CD4-positive, CD25-positive, alpha-beta regulatory T cell (primary cell): ENCODE results near the gene KLHL21. TPM values are rescaled to one million over a fixed set of nuclear protein-coding genes. Genes with fewer than 3 reads are reported as not detected.

Experiments
- ATAC-seq, 2 donors: fragments of 150-1000 bp; cut with Tn5 transposase; one replicate each; pipeline ENCODE4 v1.10.0; 2021; ENCODE audit warnings: low read depth in 2 of 2, moderate number of reproducible peaks in 2 of 2, moderate library complexity in 1 of 2
- DNase-seq, 3 donors: peaks; one replicate each; pipeline versions ENCODE4 v3.0.0 to v3.0.0-alpha.2; 2012 to 2022; ENCODE audit warnings: mixed read lengths in 1 of 3
- H3K27ac ChIP-seq: one replicate; pipeline ENCODE4 v1.7.0; 2013; ENCODE audit warnings: mild to moderate bottlenecking, low read length; ENCODE audit not compliant: insufficient read depth, poor library complexity, severe bottlenecking
- H3K27me3 ChIP-seq: one replicate; pipeline ENCODE4 v1.7.0; 2013; ENCODE audit warnings: low read length; ENCODE audit not compliant: control insufficient read depth, insufficient read depth
- H3K36me3 ChIP-seq: one replicate; pipeline ENCODE4 v1.7.0; 2013; ENCODE audit warnings: mild to moderate bottlenecking, low read length, moderate library complexity; ENCODE audit not compliant: control insufficient read depth, insufficient read depth
- H3K4me1 ChIP-seq: 2 replicates; pipeline ENCODE4 v1.7.0; 2013; ENCODE audit warnings: mild to moderate bottlenecking, low read length; ENCODE audit not compliant: insufficient read depth, control insufficient read depth, poor library complexity, severe bottlenecking
- H3K4me3 ChIP-seq: one replicate; pipeline ENCODE4 v1.7.0; 2013; ENCODE audit warnings: low read depth, mild to moderate bottlenecking, low read length, moderate library complexity
- H3K9me3 ChIP-seq, 2 experiments: 1 replicate in 1 of 2; 2 replicates in 1 of 2; pipeline ENCODE4 v1.7.0; 2013; ENCODE audit warnings: low read length in 2 of 2, mild to moderate bottlenecking in 1 of 2, moderate library complexity in 1 of 2; ENCODE audit not compliant: control insufficient read depth in 2 of 2
- H3K27ac Mint-ChIP-seq, 3 donors: one replicate each; pipeline ENCODE4 v1.8.0; 2020 to 2022; ENCODE audit warnings: mild to moderate bottlenecking in 3 of 3, mixed read lengths in 3 of 3, moderate library complexity in 2 of 3
- H3K27me3 Mint-ChIP-seq: one replicate; pipeline ENCODE4 v1.8.0; 2022; ENCODE audit warnings: mild to moderate bottlenecking, mixed read lengths
- H3K36me3 Mint-ChIP-seq: one replicate; pipeline ENCODE4 v1.8.0; 2020; ENCODE audit warnings: mixed read lengths
- H3K4me1 Mint-ChIP-seq, 4 donors: one replicate each; pipeline ENCODE4 v1.8.0; 2020 to 2022; ENCODE audit warnings: mixed read lengths in 4 of 4, mild to moderate bottlenecking in 1 of 4
- H3K4me3 Mint-ChIP-seq, 4 donors: one replicate each; pipeline ENCODE4 v1.8.0; 2020 to 2022; ENCODE audit warnings: mild to moderate bottlenecking in 4 of 4, mixed read lengths in 4 of 4, moderate library complexity in 3 of 4
- H3K9me3 Mint-ChIP-seq, 7 donors: one replicate each; pipeline ENCODE4 v1.8.0; 2020 to 2022; ENCODE audit warnings: mixed read lengths in 7 of 7, mild to moderate bottlenecking in 3 of 7, moderate library complexity in 2 of 7
- polyA plus RNA-seq, 4 donors: library from polyadenylated mRNA; unstranded; fragments of 300-500 nt; fragmentation: Illumina TruSeq; gene quantifications; one replicate each; pipeline ENCODE4 v1.2.3, GENCODE V29; 2021
- total RNA-seq: library from RNA; stranded (reverse); gene quantifications from one replicate; pipeline ENCODE4 v1.2.3, GENCODE V29; 2022

Gene KLHL21
- total and polyA plus RNA-seq, 5 donors from 2014 or later: 16.7 to 46.6 (median 29.1) TPM

DNA sequence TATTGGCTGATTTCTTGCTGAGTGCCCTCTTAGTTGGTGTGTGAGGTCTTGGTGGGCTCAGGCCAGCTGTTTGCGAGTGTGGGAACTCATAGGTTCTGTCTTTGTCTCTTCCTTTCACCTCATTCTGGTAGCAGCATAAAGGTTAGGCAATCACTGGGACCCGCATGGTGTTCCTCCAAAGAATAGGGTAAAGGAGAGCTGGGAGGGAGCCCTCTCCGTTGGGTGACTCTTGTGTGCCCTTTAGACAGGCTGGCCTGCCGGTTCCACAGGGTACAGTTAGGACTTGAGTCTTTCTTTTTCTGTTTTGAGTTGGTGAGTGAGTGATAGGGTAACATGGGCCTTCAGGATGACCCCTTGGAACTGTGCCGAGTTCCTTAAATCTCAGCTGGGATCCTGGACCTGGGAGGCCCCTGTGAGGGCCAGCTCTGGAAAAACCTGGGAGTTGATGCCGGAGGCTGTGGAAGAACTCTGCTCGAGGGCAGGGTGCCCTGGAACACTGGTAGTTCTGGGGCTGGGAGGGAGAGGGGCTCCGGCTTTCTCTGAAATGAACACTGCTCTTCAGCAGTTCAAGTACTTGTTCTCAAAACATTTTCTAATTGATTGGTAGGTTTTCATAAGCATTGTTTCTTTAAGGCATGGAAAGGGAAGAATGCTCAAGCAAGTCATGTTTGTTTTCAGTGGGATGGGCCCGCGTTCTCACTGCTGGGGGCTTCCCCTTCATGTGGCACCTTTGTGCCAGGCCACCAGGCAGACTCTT is 19.9 kb upstream of the KLHL21 start:
- Mint-ChIP-seq H3K4me1 (peaks cover 3 to 29% (median 15%) of the 10 kb centered on the region in 4 donors), H3K4me3 (peak overlapping the region in 3 of 4 donors; percentile 36 to 52 (median 47)), H3K36me3 (peaks cover 13% of the 10 kb centered on the region), H3K27me3 (peaks cover 4% of the 10 kb centered on the region), H3K27ac (peak overlapping the region in 1 of 3 donors; percentile 23), H3K9me3 (no peaks in the 10 kb centered on the region)
- H3K4me1 ChIP-seq: peaks cover 16% of the 10 kb centered on the region
- ATAC-seq: no peak
- H3K9me3 ChIP-seq: no peaks in the 10 kb centered on the region
- H3K27ac ChIP-seq: no peak overlapping the region
- no peaks in the 10 kb centered on the region for H3K27me3 ChIP-seq
- H3K36me3 ChIP-seq: peaks cover 22% of the 10 kb centered on the region
- H3K4me3 ChIP-seq: no peak overlapping the region
- no peak for DNase-seq

DNA sequence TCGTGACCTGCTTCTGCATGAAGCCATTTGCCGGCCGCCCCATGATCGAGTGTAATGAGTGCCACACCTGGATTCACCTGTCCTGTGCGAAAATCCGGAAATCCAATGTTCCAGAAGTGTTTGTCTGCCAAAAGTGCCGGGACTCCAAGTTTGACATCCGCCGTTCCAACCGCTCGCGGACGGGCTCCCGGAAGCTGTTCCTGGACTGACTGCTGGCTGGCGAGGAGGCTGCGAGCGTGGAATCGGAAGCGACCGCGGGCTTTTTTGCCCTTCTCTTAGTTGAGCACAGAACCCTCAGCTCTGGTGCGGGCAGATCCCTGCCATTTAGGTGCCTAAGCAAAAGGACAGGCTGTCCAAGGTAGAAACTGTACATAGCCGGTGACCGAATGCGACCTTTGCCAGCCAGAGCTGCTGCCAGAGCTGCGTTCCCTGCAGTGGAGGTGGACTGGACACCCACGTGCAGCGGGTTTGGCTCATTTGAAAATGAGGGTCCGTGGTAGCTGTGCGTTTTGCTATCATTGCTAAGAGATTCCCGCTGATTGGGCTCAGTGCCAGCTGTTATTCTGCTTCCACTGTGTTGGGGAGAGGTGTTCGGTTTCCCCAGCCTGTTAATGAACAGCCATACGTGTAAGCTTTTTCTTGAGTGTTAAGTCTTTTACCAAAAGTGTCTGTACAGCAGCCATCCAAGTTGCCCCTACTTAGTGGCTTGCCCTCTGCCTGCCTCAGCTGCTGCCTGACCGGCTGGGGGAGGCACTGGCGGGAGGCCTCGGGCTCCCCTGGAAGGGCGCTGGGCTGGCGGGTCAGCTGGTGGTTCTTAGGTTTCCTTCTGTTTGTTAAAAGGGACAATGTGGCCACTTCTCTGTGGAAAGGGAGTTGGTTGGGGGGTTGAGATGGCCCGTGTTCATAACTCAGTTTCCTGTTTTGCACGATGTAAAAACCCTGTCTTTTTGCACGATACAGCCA is 19.0 kb upstream of the KLHL21 start:
- no peak overlapping the region for H3K4me3 ChIP-seq
- Mint-ChIP-seq H3K4me1 (peaks cover 0 to 23% (median 13%) of the 10 kb centered on the region in 4 donors), H3K27me3 (peaks cover 4% of the 10 kb centered on the region), H3K4me3 (no peak overlapping the region), H3K27ac (peak overlapping the region in 1 of 3 donors; percentile 38), H3K36me3 (peaks cover 13% of the 10 kb centered on the region), H3K9me3 (no peaks in the 10 kb centered on the region)
- peaks cover 22% of the 10 kb centered on the region for H3K36me3 ChIP-seq
- ATAC-seq (no peak), DNase-seq (no peak)
- H3K9me3 ChIP-seq: no peaks in the 10 kb centered on the region
- H3K27ac ChIP-seq: no peak overlapping the region
- peaks cover 16% of the 10 kb centered on the region for H3K4me1 ChIP-seq
- H3K27me3 ChIP-seq: no peaks in the 10 kb centered on the region

- H3K27ac Mint-ChIP-seq: no peak overlapping the region
- no peak for DNase-seq
These were observed 16.4 kb upstream of the KLHL21 start for GRCh38 chr1:6619045-6619444.

GRCh38 chr1:6614929-6615785 is 12.5 kb upstream of the KLHL21 start:
- Histone ChIP-seq H3K4me3 (no peak overlapping the region), H3K4me1 (peaks cover 16% of the 10 kb centered on the region), H3K9me3 (no peaks in the 10 kb centered on the region), H3K36me3 (peaks cover 5% of the 10 kb centered on the region), H3K27ac (peak overlapping the region; percentile 71), H3K27me3 (no peaks in the 10 kb centered on the region)
- peak overlapping the region; percentile 84 to 90 (median 88) for H3K4me3 Mint-ChIP-seq
- peak overlapping the region; percentile 11 to 64 (median 56) for H3K27ac Mint-ChIP-seq
- DNase-seq (no peak), ATAC-seq (no peak)
- peaks cover 0 to 35% (median 23%) of the 10 kb centered on the region in 4 donors for H3K4me1 Mint-ChIP-seq
- peaks cover 3% of the 10 kb centered on the region for H3K36me3 Mint-ChIP-seq
- no peaks in the 10 kb centered on the region for H3K9me3 Mint-ChIP-seq
- no peaks in the 10 kb centered on the region for H3K27me3 Mint-ChIP-seq

More at GRCh38 chr1:6619045-6619444, 16.4 kb upstream of the KLHL21 start:
- peaks cover 22% of the 10 kb centered on the region for H3K36me3 ChIP-seq
- H3K27me3 Mint-ChIP-seq: peaks cover 4% of the 10 kb centered on the region
- H3K4me3 Mint-ChIP-seq: peak overlapping the region in 2 of 4 donors; percentile 56 to 88
- no peak overlapping the region for H3K27ac ChIP-seq
- peaks cover 8% of the 10 kb centered on the region for H3K4me1 ChIP-seq
- peaks cover 0 to 21% (median 12%) of the 10 kb centered on the region in 4 donors for H3K4me1 Mint-ChIP-seq
- no peaks in the 10 kb centered on the region for H3K9me3 Mint-ChIP-seq
- peaks cover 13% of the 10 kb centered on the region for H3K36me3 Mint-ChIP-seq
- no peaks in the 10 kb centered on the region for H3K27me3 ChIP-seq
- H3K4me3 ChIP-seq: no peak overlapping the region
- ATAC-seq: no peak
- H3K9me3 ChIP-seq: no peaks in the 10 kb centered on the region

- Histone ChIP-seq H3K27me3 (no peaks in the 10 kb centered on the region), H3K27ac (peak overlapping the region; percentile 71)
These were observed 11.6 kb upstream of the KLHL21 start for GRCh38 chr1:6614019-6614928.

GRCh38 chr1:6613361-6614018 is 10.8 kb upstream of the KLHL21 start, which contains the start of gene PHF13:
Gene PHF13, plus strand, starts transcription at chr1:6613731. Its CDS starts 336 bp downstream, at chr1:6614067.
- Mint-ChIP-seq H3K27me3 (no peaks in the 10 kb centered on the region), H3K4me3 (peak within 1 kb of the TSS; percentile 94 to 99 (median 94)), H3K9me3 (no peaks in the 10 kb centered on the region), H3K4me1 (peaks cover 0 to 34% (median 20%) of the 10 kb centered on the region in 4 donors), H3K27ac (peak within 1 kb of the TSS; percentile 76 to 96 (median 95)), H3K36me3 (peaks cover 3% of the 10 kb centered on the region)
- ATAC-seq: peak; percentile 97 to 98
- Histone ChIP-seq H3K9me3 (no peaks in the 10 kb centered on the region), H3K27ac (peak within 1 kb of the TSS; percentile 71), H3K36me3 (no peaks in the 10 kb centered on the region), H3K4me3 (peak within 1 kb of the TSS; percentile 79), H3K27me3 (no peaks in the 10 kb centered on the region), H3K4me1 (peaks cover 16% of the 10 kb centered on the region)
- peak; percentile 99 for DNase-seq

More at GRCh38 chr1:6614019-6614928, 11.6 kb upstream of the KLHL21 start:
- Histone ChIP-seq H3K4me1 (peaks cover 16% of the 10 kb centered on the region), H3K9me3 (no peaks in the 10 kb centered on the region), H3K4me3 (no peak overlapping the region), H3K36me3 (no peaks in the 10 kb centered on the region)
- no peak overlapping the region for H3K27ac Mint-ChIP-seq
- no peaks in the 10 kb centered on the region for H3K9me3 Mint-ChIP-seq
- peaks cover 3% of the 10 kb centered on the region for H3K36me3 Mint-ChIP-seq
- H3K4me3 Mint-ChIP-seq: peak overlapping the region; percentile 7 to 94 (median 92)
- H3K4me1 Mint-ChIP-seq: peaks cover 0 to 35% (median 22%) of the 10 kb centered on the region in 4 donors
- H3K27me3 Mint-ChIP-seq: no peaks in the 10 kb centered on the region
- ATAC-seq (no peak), DNase-seq (peak; percentile 38 to 66 (median 40))
